Liver (tissue), 9 donors: ENCODE results near the gene FOXL2NB. TPM values are rescaled to one million over a fixed set of nuclear protein-coding genes. Genes with fewer than 3 reads are reported as not detected.

Experiments used
- DNase-seq: peaks from one replicate; pipeline ENCODE4 v3.0.0-alpha.2; 2017; ENCODE audit warnings: low spot score
- H3K27ac ChIP-seq, 2 donors: one replicate each; pipeline ENCODE4 v1.7.0; 2013; ENCODE audit warnings: inconsistent platforms in 2 of 2, low read length in 2 of 2, control low read depth in 1 of 2, low read depth in 1 of 2, mild to moderate bottlenecking in 1 of 2
- H3K27me3 ChIP-seq, 4 donors: one replicate each; pipeline versions ENCODE4 v1.6.1 to v1.7.0; 2013; ENCODE audit warnings: low read length in 3 of 4, inconsistent platforms in 1 of 4, mild to moderate bottlenecking in 1 of 4, moderate library complexity in 1 of 4; ENCODE audit not compliant: control insufficient read depth in 4 of 4, insufficient read depth in 4 of 4
- H3K36me3 ChIP-seq, 4 donors: one replicate each; pipeline versions ENCODE4 v1.6.1 to v1.7.0; 2013; ENCODE audit warnings: low read length in 3 of 4, mild to moderate bottlenecking in 3 of 4, low read depth in 1 of 4, moderate library complexity in 1 of 4; ENCODE audit not compliant: control insufficient read depth in 4 of 4, insufficient read depth in 3 of 4
- H3K4me1 ChIP-seq, 4 donors: one replicate each; pipeline versions ENCODE4 v1.6.1 to v1.7.0; 2013; ENCODE audit warnings: low read length in 3 of 4, mild to moderate bottlenecking in 3 of 4, moderate library complexity in 1 of 4; ENCODE audit not compliant: control insufficient read depth in 4 of 4, insufficient read depth in 4 of 4
- H3K4me3 ChIP-seq, 3 donors: one replicate each; pipeline versions ENCODE4 v1.6.1 to v1.7.0; 2013; ENCODE audit warnings: low read length in 3 of 3, control low read depth in 1 of 3, low read depth in 1 of 3, mild to moderate bottlenecking in 1 of 3
- H3K9ac ChIP-seq, 2 donors: one replicate each; pipeline ENCODE4 v1.7.0; 2013; ENCODE audit warnings: low read length in 2 of 2, mild to moderate bottlenecking in 2 of 2, moderate library complexity in 2 of 2, control low read depth in 1 of 2, low read depth in 1 of 2
- H3K9me3 ChIP-seq, 4 donors: one replicate each; pipeline versions ENCODE4 v1.6.1 to v1.7.0; 2013; ENCODE audit warnings: low read length in 3 of 4; ENCODE audit not compliant: control insufficient read depth in 4 of 4
- ATF3 ChIP-seq: IDR thresholded peaks from 2 replicates; pipeline ENCODE4 v1.6.1; 2016; ENCODE audit warnings: antibody characterized with exemption
- CTCF ChIP-seq: fragments of 150-350 bp; IDR thresholded peaks from 2 replicates; pipeline ENCODE4 v1.5.1; 2017; ENCODE audit warnings: improper control_type of control experiment, low read depth, low read length; ENCODE audit not compliant: missing input control
- EGR1 ChIP-seq, 2 donors: IDR thresholded peaks; 2 replicates each; pipeline ENCODE4 v1.6.1; 2016 to 2018; ENCODE audit warnings: antibody characterized with exemption in 2 of 2, low read depth in 2 of 2
- FOXA1 ChIP-seq: IDR thresholded peaks from 2 replicates; pipeline ENCODE4 v1.6.1; 2016; ENCODE audit warnings: antibody characterized with exemption
- GABPA ChIP-seq, 2 donors: IDR thresholded peaks in 1 of 2; conservative IDR thresholded peaks in 1 of 2; 2 replicates each; pipeline ENCODE4 v1.6.1; 2016; ENCODE audit warnings: antibody characterized with exemption in 2 of 2, mild to moderate bottlenecking in 1 of 2, moderate library complexity in 1 of 2
- HNF4A ChIP-seq, 2 donors: conservative IDR thresholded peaks; 2 replicates each; pipeline ENCODE4 v1.6.1; 2016; ENCODE audit warnings: antibody characterized with exemption in 2 of 2, mild to moderate bottlenecking in 2 of 2
- JUND ChIP-seq, 2 donors: IDR thresholded peaks; 2 replicates each; pipeline ENCODE4 v1.6.1; 2016; ENCODE audit warnings: antibody characterized with exemption in 2 of 2
- MAX ChIP-seq: IDR thresholded peaks from 2 replicates; pipeline ENCODE4 v1.6.1; 2016; ENCODE audit warnings: antibody characterized with exemption
- RAD21 ChIP-seq, 2 donors: IDR thresholded peaks; 2 replicates each; pipeline ENCODE4 v1.6.1; 2016; ENCODE audit warnings: antibody characterized with exemption in 2 of 2, mild to moderate bottlenecking in 2 of 2
- REST ChIP-seq: IDR thresholded peaks from 2 replicates; pipeline ENCODE4 v1.6.1; 2016; ENCODE audit warnings: antibody characterized with exemption, mild to moderate bottlenecking
- RXRA ChIP-seq, 2 donors: IDR thresholded peaks; 2 replicates each; pipeline ENCODE4 v1.6.1; 2017 to 2018; ENCODE audit warnings: antibody characterized with exemption in 2 of 2, mild to moderate bottlenecking in 1 of 2
- TAF1 ChIP-seq: conservative IDR thresholded peaks from 2 replicates; pipeline ENCODE4 v1.6.1; 2016; ENCODE audit warnings: antibody characterized with exemption, mild to moderate bottlenecking
- WGBS: extraction: QIAGEN DNeasy Blood & Tissue Kit; methylation state at CpG from one replicate; pipeline ENCODE4 v1.1.7; 2013; 5-methylcytosine and 5-hydroxymethylcytosine counted together
- polyA plus RNA-seq, 2 donors: library from polyadenylated mRNA; stranded (reverse) in 1 of 2; unstranded in 1 of 2; fragments of 200-250 nt in 1 of 2; fragments of >200 nt in 1 of 2; fragmentation: Nextera tagmentation in 1 of 2; extraction: Ambion mirVana in 1 of 2; gene quantifications; one replicate each; pipeline versions ENCODE4 v1.2.1 to v1.2.3, GENCODE V29; 2013 to 2015
- total RNA-seq, 2 donors: library from RNA; depleted of rRNA; stranded (reverse); fragments of >200 nt; gene quantifications; one replicate each; pipeline ENCODE4 v1.2.3, GENCODE V29; 2014
- donor health status: healthy.
- donor health status: healthy.
- donor health status: healthy.
- donor health status: healthy.
- donor health status: healthy.

The FOXL2NB gene
- total and polyA plus RNA-seq, 4 donors, result not detected

- peaks cover 3 to 15% (median 7%) of the 10 kb centered on the region in 4 donors for H3K27me3 ChIP-seq
- H3K9me3 ChIP-seq, result no peaks in the 10 kb centered on the region
- H3K27ac ChIP-seq, result no peak overlapping the region
- H3K4me3 ChIP-seq, result no peak overlapping the region
- no peak overlapping the region for H3K9ac ChIP-seq
- peaks cover 16 to 37% (median 18%) of the 10 kb centered on the region in 4 donors for H3K4me1 ChIP-seq
- no peaks in the 10 kb centered on the region for H3K36me3 ChIP-seq
- WGBS, result 76% methylated on average over 7 of the region's 7 CpGs
- DNase-seq, result no peak
- no peak for TF ChIP-seq TAF1
- TF ChIP-seq GABPA (IDR thresholded peaks at IDR 0.05 in 1 of 2, conservative IDR thresholded peaks at IDR 0.05 in 1 of 2), result no peak
- TF ChIP-seq JUND (IDR thresholded peaks at IDR 0.05), result no peak
- TF ChIP-seq RAD21 (IDR thresholded peaks at IDR 0.05), result no peak
- no peak for TF ChIP-seq ATF3
Observed at GRCh38 chr3:138935505-138935862, 11.5 kb upstream of the FOXL2NB start.

GRCh38 chr3:138935863-138936740 is 10.9 kb upstream of the FOXL2NB start:
- Histone ChIP-seq H3K9me3 (no peaks in the 10 kb centered on the region), H3K27me3 (peaks cover 5 to 19% (median 8%) of the 10 kb centered on the region in 4 donors), H3K4me3 (peak overlapping the region in 2 of 3 donors; percentile 14 to 41), H3K27ac (no peak overlapping the region), H3K36me3 (no peaks in the 10 kb centered on the region), H3K9ac (no peak overlapping the region), H3K4me1 (peaks cover 16 to 37% (median 18%) of the 10 kb centered on the region in 4 donors)
- TF ChIP-seq RXRA (IDR thresholded peaks at IDR 0.05) (no peak), RAD21 (IDR thresholded peaks at IDR 0.05) (peak; percentile 67 to 81), EGR1 (IDR thresholded peaks at IDR 0.05; ENCODE audit: low read depth in 2 of 2) (no peak), REST (no peak), HNF4A (conservative IDR thresholded peaks at IDR 0.05) (no peak), MAX (no peak), CTCF (peak; percentile 85), FOXA1 (no peak)
- peak; percentile 78 for DNase-seq
- 5% methylated on average over 58 of the region's 58 CpGs for WGBS
